Endodermal cell (in vitro differentiated cells): ENCODE results near the gene TMEM138. TPM values are rescaled to one million over a fixed set of nuclear protein-coding genes. Genes with fewer than 3 reads are reported as not detected.

ENCODE experiments used
- DNase-seq: peaks from one replicate; pipeline ENCODE4 v3.0.0-alpha.2; 2017
- H3K27ac ChIP-seq: 2 replicates; pipeline ENCODE4 v1.5.1; 2013; ENCODE audit warnings: mild to moderate bottlenecking, low read depth, low read length, moderate library complexity
- H3K27me3 ChIP-seq: 2 replicates; pipeline ENCODE4 v1.6.1; 2013; ENCODE audit warnings: mild to moderate bottlenecking, low read length, moderate library complexity; ENCODE audit not compliant: insufficient read depth, control insufficient read depth, poor library complexity, severe bottlenecking
- H3K36me3 ChIP-seq: 2 replicates; pipeline ENCODE4 v1.7.0; 2013; ENCODE audit warnings: mild to moderate bottlenecking, low read length, moderate library complexity; ENCODE audit not compliant: control insufficient read depth, insufficient read depth
- H3K4me1 ChIP-seq: one replicate; pipeline ENCODE4 v1.7.0; 2013; ENCODE audit warnings: low read length; ENCODE audit not compliant: control insufficient read depth, insufficient read depth
- H3K4me3 ChIP-seq: 2 replicates; pipeline ENCODE4 v1.5.1; 2013; ENCODE audit warnings: mild to moderate bottlenecking, low read length, moderate library complexity
- H3K9ac ChIP-seq: 2 replicates; pipeline ENCODE4 v1.6.1; 2013; ENCODE audit warnings: mild to moderate bottlenecking, low read length, moderate library complexity; ENCODE audit not compliant: poor library complexity, severe bottlenecking; ENCODE audit errors: extremely low read depth
- H3K9me3 ChIP-seq: 2 replicates; pipeline ENCODE4 v1.6.1; 2013; ENCODE audit warnings: mild to moderate bottlenecking, low read length, moderate library complexity; ENCODE audit not compliant: control insufficient read depth
- H3K27ac Mint-ChIP-seq: 2 replicates; pipeline ENCODE4 v1.8.0; 2020; ENCODE audit warnings: mixed read lengths
- H3K27me3 Mint-ChIP-seq: 2 replicates; pipeline ENCODE4 v1.8.0; 2021; ENCODE audit warnings: mild to moderate bottlenecking, mixed read lengths; ENCODE audit not compliant: insufficient read depth
- H3K36me3 Mint-ChIP-seq: 2 replicates; pipeline ENCODE4 v1.8.0; 2020; ENCODE audit warnings: low read depth, mixed read lengths
- H3K4me1 Mint-ChIP-seq: 2 replicates; pipeline ENCODE4 v1.8.0; 2020; ENCODE audit warnings: mixed read lengths
- H3K4me3 Mint-ChIP-seq: 2 replicates; pipeline ENCODE4 v1.8.0; 2020; ENCODE audit warnings: mild to moderate bottlenecking, moderate library complexity, mixed read lengths
- H3K9me3 Mint-ChIP-seq: 2 replicates; pipeline ENCODE4 v1.8.0; 2020; ENCODE audit warnings: mild to moderate bottlenecking, mixed read lengths
- WGBS, 2 experiments: methylation state at CpG; one replicate each; pipeline versions ENCODE4 v1.1.5 to v1.1.7; 2013; ENCODE audit warnings: missing lambda C conversion rate in 2 of 2, mixed read lengths in 1 of 2; ENCODE audit not compliant: insufficient coverage in 1 of 2, insufficient read length in 1 of 2; 5-methylcytosine and 5-hydroxymethylcytosine counted together
- total RNA-seq, 2 donors: library from RNA; stranded (reverse); fragmentation: NEBNext Ultra II Directional in 1 of 2; extraction: Animal tissue kit (Norgen Biotek cat#: 25700) in 1 of 2; gene quantifications; 2 replicates in 1 of 2; 3 replicates in 1 of 2; pipeline ENCODE4 v1.2.1, GENCODE V29; 2021
- TF ChIP-seq, protein P1 (sequence below): fragments of 200-600 bp; sonication (generic); conservative IDR thresholded peaks from 2 replicates; pipeline ENCODE4 v1.5.0; 2021; ENCODE audit warnings: antibody characterized with exemption, mild to moderate bottlenecking

Gene TMEM138
- total RNA-seq, 2 donors from 2014 or later, result 26.5 to 29.3 TPM

DNA sequence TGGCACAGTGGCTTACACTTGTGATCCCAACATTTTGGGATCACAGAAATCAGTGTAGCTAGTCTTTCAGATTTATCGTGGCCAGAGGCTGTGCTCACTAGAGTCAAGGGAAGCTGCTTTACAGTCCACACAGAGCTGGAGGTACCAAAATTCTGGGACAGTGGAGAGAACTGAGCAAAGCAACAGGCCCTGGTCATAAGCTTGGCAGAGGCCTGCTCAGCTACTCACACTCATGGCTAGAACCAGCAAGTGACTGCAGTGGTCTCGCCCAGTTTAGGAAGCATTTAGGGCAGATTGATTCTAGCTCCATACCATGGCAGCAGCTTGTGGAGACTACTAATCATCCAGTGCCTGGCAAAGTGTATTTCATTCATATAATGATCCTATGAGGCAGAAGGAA is 39.0 kb downstream of the TMEM138 start:
- Histone ChIP-seq H3K36me3 (peaks cover 60% of the 10 kb centered on the region), H3K9me3 (no peaks in the 10 kb centered on the region), H3K4me3 (no peak overlapping the region), H3K4me1 (no peaks in the 10 kb centered on the region), H3K27me3 (no peaks in the 10 kb centered on the region), H3K9ac (no peak overlapping the region), H3K27ac (peak overlapping the region; percentile 18)
- Mint-ChIP-seq H3K36me3 (peaks cover 52% of the 10 kb centered on the region), H3K27ac (no peak overlapping the region), H3K27me3 (no peaks in the 10 kb centered on the region), H3K9me3 (no peaks in the 10 kb centered on the region), H3K4me3 (no peak overlapping the region), H3K4me1 (peaks cover 1% of the 10 kb centered on the region)
- DNase-seq, result no peak
- TF ChIP-seq, protein P1, sequence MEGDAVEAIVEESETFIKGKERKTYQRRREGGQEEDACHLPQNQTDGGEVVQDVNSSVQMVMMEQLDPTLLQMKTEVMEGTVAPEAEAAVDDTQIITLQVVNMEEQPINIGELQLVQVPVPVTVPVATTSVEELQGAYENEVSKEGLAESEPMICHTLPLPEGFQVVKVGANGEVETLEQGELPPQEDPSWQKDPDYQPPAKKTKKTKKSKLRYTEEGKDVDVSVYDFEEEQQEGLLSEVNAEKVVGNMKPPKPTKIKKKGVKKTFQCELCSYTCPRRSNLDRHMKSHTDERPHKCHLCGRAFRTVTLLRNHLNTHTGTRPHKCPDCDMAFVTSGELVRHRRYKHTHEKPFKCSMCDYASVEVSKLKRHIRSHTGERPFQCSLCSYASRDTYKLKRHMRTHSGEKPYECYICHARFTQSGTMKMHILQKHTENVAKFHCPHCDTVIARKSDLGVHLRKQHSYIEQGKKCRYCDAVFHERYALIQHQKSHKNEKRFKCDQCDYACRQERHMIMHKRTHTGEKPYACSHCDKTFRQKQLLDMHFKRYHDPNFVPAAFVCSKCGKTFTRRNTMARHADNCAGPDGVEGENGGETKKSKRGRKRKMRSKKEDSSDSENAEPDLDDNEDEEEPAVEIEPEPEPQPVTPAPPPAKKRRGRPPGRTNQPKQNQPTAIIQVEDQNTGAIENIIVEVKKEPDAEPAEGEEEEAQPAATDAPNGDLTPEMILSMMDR, result no peak
- 92 to 95% methylated on average over 2 of the region's 2 CpGs for WGBS, 2 experiments

DNA sequence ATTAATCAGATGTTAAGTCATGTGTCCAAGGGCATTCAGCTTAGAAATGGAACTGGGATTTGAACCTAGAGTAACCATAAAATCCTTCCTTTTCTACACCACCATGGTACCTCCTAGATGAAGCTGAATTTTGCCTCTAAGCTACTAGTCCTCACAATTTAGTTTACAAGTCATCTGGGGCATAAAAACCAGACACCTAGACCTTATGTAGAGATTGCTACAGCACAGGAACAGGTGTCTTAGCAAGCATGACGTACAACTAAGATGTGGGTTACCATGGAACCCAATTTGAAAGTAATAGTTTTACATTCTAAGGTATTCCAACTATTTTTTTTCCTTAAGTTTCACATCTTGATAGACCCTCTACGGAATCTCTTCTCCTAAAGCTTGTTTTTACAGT is 39.4 kb downstream of the TMEM138 start:
- H3K4me3 Mint-ChIP-seq, result no peak overlapping the region
- no peaks in the 10 kb centered on the region for H3K9me3 Mint-ChIP-seq
- TF ChIP-seq, protein P1, result no peak
- no peak overlapping the region for H3K9ac ChIP-seq
- peaks cover 1% of the 10 kb centered on the region for H3K4me1 Mint-ChIP-seq
- peaks cover 63% of the 10 kb centered on the region for H3K36me3 ChIP-seq
- no peaks in the 10 kb centered on the region for H3K27me3 ChIP-seq
- no peaks in the 10 kb centered on the region for H3K4me1 ChIP-seq
- no peak overlapping the region for H3K27ac Mint-ChIP-seq
- H3K9me3 ChIP-seq, result no peaks in the 10 kb centered on the region
- no peak overlapping the region for H3K27ac ChIP-seq
- no peak overlapping the region for H3K4me3 ChIP-seq
- no peak for DNase-seq
- H3K27me3 Mint-ChIP-seq, result no peaks in the 10 kb centered on the region
- H3K36me3 Mint-ChIP-seq, result peaks cover 53% of the 10 kb centered on the region
- WGBS, 2 experiments, result 97 to 100% methylated on average over 2 of the region's 2 CpGs

DNA sequence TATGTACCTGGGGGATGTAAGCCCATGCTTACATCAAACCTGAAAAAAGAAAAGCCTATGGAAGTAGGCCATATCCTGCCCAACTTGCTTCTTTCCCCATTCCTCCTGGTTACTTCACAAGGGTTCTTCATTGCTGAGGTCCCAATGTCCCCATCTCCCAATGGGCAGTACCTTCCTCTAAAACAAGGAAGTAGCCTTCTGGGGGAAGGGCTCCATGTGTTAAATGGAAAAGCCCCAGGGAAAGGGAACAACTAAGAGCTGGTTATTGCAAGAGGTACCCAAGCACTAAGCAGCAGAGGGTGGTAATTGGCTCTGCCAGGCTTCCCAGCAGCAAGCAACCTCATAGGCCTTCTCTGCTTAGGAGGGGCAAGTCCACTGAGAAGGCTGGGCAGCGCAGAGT is 41.5 kb downstream of the TMEM138 start:
- Histone ChIP-seq H3K27ac (no peak overlapping the region), H3K4me1 (no peaks in the 10 kb centered on the region), H3K9me3 (no peaks in the 10 kb centered on the region), H3K4me3 (no peak overlapping the region), H3K9ac (no peak overlapping the region), H3K27me3 (no peaks in the 10 kb centered on the region), H3K36me3 (peaks cover 69% of the 10 kb centered on the region)
- DNase-seq, result no peak
- Mint-ChIP-seq H3K4me1 (peaks cover 1% of the 10 kb centered on the region), H3K27ac (no peak overlapping the region), H3K27me3 (no peaks in the 10 kb centered on the region), H3K4me3 (no peak overlapping the region), H3K9me3 (no peaks in the 10 kb centered on the region), H3K36me3 (peaks cover 58% of the 10 kb centered on the region)
- TF ChIP-seq, protein P1, result no peak
- WGBS, 2 experiments, result 100% methylated on average over 1 of the region's 1 CpG
